Measurements from ENCODE around the gene ITPA.

- TF ChIP-seq POLR2A (IDR thresholded peaks at IDR 0.05) = no peak
- TF ChIP-seq, protein P1, sequence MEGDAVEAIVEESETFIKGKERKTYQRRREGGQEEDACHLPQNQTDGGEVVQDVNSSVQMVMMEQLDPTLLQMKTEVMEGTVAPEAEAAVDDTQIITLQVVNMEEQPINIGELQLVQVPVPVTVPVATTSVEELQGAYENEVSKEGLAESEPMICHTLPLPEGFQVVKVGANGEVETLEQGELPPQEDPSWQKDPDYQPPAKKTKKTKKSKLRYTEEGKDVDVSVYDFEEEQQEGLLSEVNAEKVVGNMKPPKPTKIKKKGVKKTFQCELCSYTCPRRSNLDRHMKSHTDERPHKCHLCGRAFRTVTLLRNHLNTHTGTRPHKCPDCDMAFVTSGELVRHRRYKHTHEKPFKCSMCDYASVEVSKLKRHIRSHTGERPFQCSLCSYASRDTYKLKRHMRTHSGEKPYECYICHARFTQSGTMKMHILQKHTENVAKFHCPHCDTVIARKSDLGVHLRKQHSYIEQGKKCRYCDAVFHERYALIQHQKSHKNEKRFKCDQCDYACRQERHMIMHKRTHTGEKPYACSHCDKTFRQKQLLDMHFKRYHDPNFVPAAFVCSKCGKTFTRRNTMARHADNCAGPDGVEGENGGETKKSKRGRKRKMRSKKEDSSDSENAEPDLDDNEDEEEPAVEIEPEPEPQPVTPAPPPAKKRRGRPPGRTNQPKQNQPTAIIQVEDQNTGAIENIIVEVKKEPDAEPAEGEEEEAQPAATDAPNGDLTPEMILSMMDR (IDR thresholded peaks at IDR 0.05) = no peak
Measured at GRCh38 chr20:3239026-3239866, 29.9 kb downstream of the ITPA start, which contains the start of gene SLC4A11.

Data from ovary (tissue), 3 donors.